ENCODE results near the gene TBRG1. TPM values are rescaled to one million over a fixed set of nuclear protein-coding genes. Genes with fewer than 3 reads are reported as not detected.

TBRG1 gene
- total RNA-seq, 1 donor from 2014 or later: 87.3 TPM

- Mint-ChIP-seq H3K4me3 (ENCODE audit: unreplicated experiment) (peak overlapping the region; percentile 48), H3K4me1 (ENCODE audit: unreplicated experiment) (peaks cover 6% of the 10 kb centered on the region), H3K9me3 (ENCODE audit: unreplicated experiment) (no peaks in the 10 kb centered on the region), H3K27me3 (ENCODE audit: unreplicated experiment) (peaks cover 3% of the 10 kb centered on the region), H3K27ac (ENCODE audit: unreplicated experiment) (peak overlapping the region; percentile 12), H3K36me3 (ENCODE audit: low read depth, unreplicated experiment) (peaks cover 9% of the 10 kb centered on the region)
- TF ChIP-seq, protein P1, sequence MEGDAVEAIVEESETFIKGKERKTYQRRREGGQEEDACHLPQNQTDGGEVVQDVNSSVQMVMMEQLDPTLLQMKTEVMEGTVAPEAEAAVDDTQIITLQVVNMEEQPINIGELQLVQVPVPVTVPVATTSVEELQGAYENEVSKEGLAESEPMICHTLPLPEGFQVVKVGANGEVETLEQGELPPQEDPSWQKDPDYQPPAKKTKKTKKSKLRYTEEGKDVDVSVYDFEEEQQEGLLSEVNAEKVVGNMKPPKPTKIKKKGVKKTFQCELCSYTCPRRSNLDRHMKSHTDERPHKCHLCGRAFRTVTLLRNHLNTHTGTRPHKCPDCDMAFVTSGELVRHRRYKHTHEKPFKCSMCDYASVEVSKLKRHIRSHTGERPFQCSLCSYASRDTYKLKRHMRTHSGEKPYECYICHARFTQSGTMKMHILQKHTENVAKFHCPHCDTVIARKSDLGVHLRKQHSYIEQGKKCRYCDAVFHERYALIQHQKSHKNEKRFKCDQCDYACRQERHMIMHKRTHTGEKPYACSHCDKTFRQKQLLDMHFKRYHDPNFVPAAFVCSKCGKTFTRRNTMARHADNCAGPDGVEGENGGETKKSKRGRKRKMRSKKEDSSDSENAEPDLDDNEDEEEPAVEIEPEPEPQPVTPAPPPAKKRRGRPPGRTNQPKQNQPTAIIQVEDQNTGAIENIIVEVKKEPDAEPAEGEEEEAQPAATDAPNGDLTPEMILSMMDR (IDR thresholded peaks at IDR 0.05; ENCODE audit: unreplicated experiment): peak; percentile 96
- DNase-seq (ENCODE audit: low spot score): peak; percentile 56
Observed at GRCh38 chr11:124644426-124645280, 22.0 kb downstream of the TBRG1 start.

- peaks cover 1% of the 10 kb centered on the region for H3K27me3 Mint-ChIP-seq (ENCODE audit: unreplicated experiment)
- no peak overlapping the region for H3K27ac Mint-ChIP-seq (ENCODE audit: unreplicated experiment)
- no peak overlapping the region for H3K4me3 Mint-ChIP-seq (ENCODE audit: unreplicated experiment)
- H3K36me3 Mint-ChIP-seq (ENCODE audit: low read depth, unreplicated experiment): peaks cover 1% of the 10 kb centered on the region
- no peak for DNase-seq (ENCODE audit: low spot score)
- TF ChIP-seq, protein P1 (IDR thresholded peaks at IDR 0.05; ENCODE audit: unreplicated experiment): no peak
- H3K4me1 Mint-ChIP-seq (ENCODE audit: unreplicated experiment): peaks cover 6% of the 10 kb centered on the region
- H3K9me3 Mint-ChIP-seq (ENCODE audit: unreplicated experiment): no peaks in the 10 kb centered on the region
Observed at GRCh38 chr11:124646148-124646547, 23.5 kb downstream of the TBRG1 start.

- peaks cover 6% of the 10 kb centered on the region for H3K4me1 Mint-ChIP-seq (ENCODE audit: unreplicated experiment)
- H3K27me3 Mint-ChIP-seq (ENCODE audit: unreplicated experiment): peaks cover 6% of the 10 kb centered on the region
- no peak overlapping the region for H3K4me3 Mint-ChIP-seq (ENCODE audit: unreplicated experiment)
- no peaks in the 10 kb centered on the region for H3K9me3 Mint-ChIP-seq (ENCODE audit: unreplicated experiment)
- H3K27ac Mint-ChIP-seq (ENCODE audit: unreplicated experiment): no peak overlapping the region
- TF ChIP-seq, protein P1 (IDR thresholded peaks at IDR 0.05; ENCODE audit: unreplicated experiment): no peak
- H3K36me3 Mint-ChIP-seq (ENCODE audit: low read depth, unreplicated experiment): peaks cover 9% of the 10 kb centered on the region
- no peak for DNase-seq (ENCODE audit: low spot score)
Observed at GRCh38 chr11:124648610-124649009, 25.9 kb downstream of the TBRG1 start.

GRCh38 chr11:124656774-124657630 is 34.3 kb downstream of the TBRG1 start:
- TF ChIP-seq, protein P1 (IDR thresholded peaks at IDR 0.05; ENCODE audit: unreplicated experiment): no peak
- Mint-ChIP-seq H3K36me3 (ENCODE audit: low read depth, unreplicated experiment) (peaks cover 12% of the 10 kb centered on the region), H3K4me3 (ENCODE audit: unreplicated experiment) (no peak overlapping the region), H3K27ac (ENCODE audit: unreplicated experiment) (no peak overlapping the region), H3K4me1 (ENCODE audit: unreplicated experiment) (no peaks in the 10 kb centered on the region), H3K27me3 (ENCODE audit: unreplicated experiment) (peaks cover 6% of the 10 kb centered on the region), H3K9me3 (ENCODE audit: unreplicated experiment) (no peaks in the 10 kb centered on the region)
- DNase-seq (ENCODE audit: low spot score): no peak

Data from endothelial cell (in vitro differentiated cells).